Measurements from ENCODE around the gene PSMD14. TPM values are rescaled to one million over a fixed set of nuclear protein-coding genes. Genes with fewer than 3 reads are reported as not detected.

Gene PSMD14
- total and polyA plus RNA-seq, 2 of the 8 experiments (the other 6 are each of a cell fraction or from before 2014, with no cell fraction given), result 53.9 to 88.7 TPM

DNA sequence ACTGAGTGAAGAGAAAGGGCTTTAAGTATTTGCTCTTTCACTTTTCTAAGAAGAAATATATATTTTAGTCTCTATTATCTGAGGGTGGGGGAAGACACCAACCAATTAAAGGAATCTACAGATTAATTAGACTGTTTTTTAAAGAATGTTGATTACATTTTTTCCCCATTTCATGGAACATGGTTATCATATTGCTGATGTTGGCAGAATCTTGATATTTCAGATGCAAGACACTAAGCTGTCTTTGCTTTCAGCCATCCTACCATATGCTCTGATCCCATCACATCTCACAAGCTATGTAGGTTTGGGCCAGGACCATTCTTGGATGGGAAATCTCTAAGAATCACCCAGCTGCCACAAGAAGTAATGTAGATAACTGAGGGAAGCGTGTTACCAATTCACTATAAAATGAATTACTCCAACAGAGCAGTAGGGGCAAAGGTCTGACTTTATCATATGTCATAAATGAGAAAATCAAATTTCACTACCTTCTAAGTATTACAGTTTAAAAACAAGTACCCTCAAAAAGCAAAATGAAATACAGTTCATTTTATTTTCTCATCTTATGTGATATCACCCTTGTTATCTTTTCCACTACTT, 101.2 kb downstream of the PSMD14 start:
- Histone ChIP-seq H4K5ac (ENCODE audit: insufficient read length, low read depth, low read length) (no peak overlapping the region), H3K27ac (ENCODE audit: low read depth, low read length) (no peak overlapping the region), H2AFZ (ENCODE audit: low read length) (no peak overlapping the region), H3K18ac (ENCODE audit: extremely low read depth, low read length) (no peak overlapping the region), H2AK5ac (ENCODE audit: low read depth, low read length) (no peak overlapping the region), H3K4me2 (ENCODE audit: insufficient read depth in 1 of 2, low read depth in 2 of 2, low read length in 2 of 2) (no peak overlapping the region), H2BK5ac (ENCODE audit: low read depth, low read length) (no peak overlapping the region), H3K9ac (replicated peaks in 1 of 4; ENCODE audit: extremely low read depth in 1 of 4, low read depth in 3 of 4, low read length in 3 of 4) (no peak overlapping the region), H3K23me2 (ENCODE audit: low read depth, low read length) (peaks cover 6% of the 10 kb centered on the region; the same call in 1 of the 2 replicates), H3K56ac (replicated peaks; ENCODE audit: insufficient read length, low read depth, low read length) (no peak overlapping the region), H3K27me3 (replicated peaks in 1 of 4; ENCODE audit: control insufficient read depth in 3 of 4, extremely low read depth in 1 of 4, insufficient read depth in 3 of 4, low read length in 3 of 4) (peaks cover 0 to 16% (median 12%) of the 10 kb centered on the region in 4 experiments; a peak in 5 of 7 replicates), H3K36me3 (ENCODE audit: control insufficient read depth in 2 of 4, insufficient read depth in 4 of 4, low read length in 3 of 4) (peaks cover 0 to 8% (median 1%) of the 10 kb centered on the region in 4 experiments; a peak in 2 of 8 replicates), H2BK12ac (ENCODE audit: low read depth, low read length) (no peak overlapping the region), H4K8ac (ENCODE audit: extremely low read depth, insufficient read depth, low read length) (no peak overlapping the region; the same call in 1 of the 2 replicates), H2BK15ac (ENCODE audit: low read length) (no peak overlapping the region), H3K79me1 (ENCODE audit: low read depth, low read length) (no peaks in the 10 kb centered on the region), H3K14ac (ENCODE audit: insufficient read length) (no peak overlapping the region), H3K4me1 (replicated peaks in 1 of 4; ENCODE audit: control insufficient read depth in 3 of 4, insufficient read depth in 4 of 4, low read length in 3 of 4) (peaks cover 2 to 10% (median 7%) of the 10 kb centered on the region in 4 experiments; a peak in 6 of 7 replicates), H4K20me1 (replicated peaks in 1 of 2; ENCODE audit: control insufficient read depth in 1 of 2, insufficient read depth in 2 of 2, low read length in 2 of 2) (peaks cover 2 to 3% of the 10 kb centered on the region in 2 experiments), H3K79me2 (ENCODE audit: control insufficient read depth in 1 of 2, insufficient read depth in 2 of 2, low read length in 2 of 2) (no peaks in the 10 kb centered on the region), H2BK20ac (ENCODE audit: low read length) (no peak overlapping the region), H3K9me3 (ENCODE audit: insufficient read depth in 2 of 2, low read depth in 1 of 2, low read length in 1 of 2) (no peaks in the 10 kb centered on the region), H3K4me3 (ENCODE audit: extremely low read depth in 1 of 4, insufficient read depth in 2 of 4, low read depth in 3 of 4, low read length in 4 of 4) (no peak overlapping the region), H2BK120ac (replicated peaks; ENCODE audit: low read depth, low read length) (no peak overlapping the region), H4K91ac (replicated peaks; ENCODE audit: insufficient read length, low read length) (no peak overlapping the region), H3K4ac (replicated peaks; ENCODE audit: insufficient read length, low read depth, low read length) (no peak overlapping the region), H3K23ac (ENCODE audit: insufficient read length) (no peak overlapping the region)
- DNase-seq (ENCODE audit: low read depth in 1 of 2, low spot score in 2 of 2), result no peak
- 75% methylated on average over 1 of the region's 1 CpG; no CpG with 5 or more reads in 1 of the 2 experiments for WGBS, 2 experiments (ENCODE audit: extremely low coverage in 1 of 2, insufficient coverage in 1 of 2, insufficient read length in 1 of 2, insufficient replicate concordance in 2 of 2, low coverage in 1 of 2, low lambda C conversion rate in 2 of 2, missing lambda C conversion rate in 1 of 2)
- FAIRE-seq, result no peak
- POLR2A ChIA-PET (ENCODE audit: partially characterized antibody), result no interaction called here
- CTCF ChIA-PET (ENCODE audit: partially characterized antibody), result no interaction called here
- TF ChIP-seq CBX8 (IDR thresholded peaks at IDR 0.05; ENCODE audit: borderline replicate concordance, low read depth, low read length) (no peak), RXRA (IDR thresholded peaks at IDR 0.05; ENCODE audit: insufficient read depth, low read depth, low read length) (no peak), HDAC2 (IDR thresholded peaks at IDR 0.05; ENCODE audit: borderline replicate concordance in 1 of 2, low read depth in 2 of 2, low read length in 2 of 2) (no peak), JUND (IDR thresholded peaks at IDR 0.05; ENCODE audit: low read length) (no peak), CEBPB (IDR thresholded peaks at IDR 0.05; ENCODE audit: low read depth, low read length) (no peak), RAD21 (IDR thresholded peaks at IDR 0.05 in 1 of 2, conservative IDR thresholded peaks at IDR 0.05 in 1 of 2; ENCODE audit: low read depth in 2 of 2, low read length in 2 of 2) (no peak), SIRT6 (IDR thresholded peaks at IDR 0.05; ENCODE audit: low read length) (no peak), SAP30 (IDR thresholded peaks at IDR 0.05; ENCODE audit: insufficient read depth, insufficient replicate concordance, low read length) (no peak), CHD1 (IDR thresholded peaks at IDR 0.05; ENCODE audit: low read depth, low read length) (no peak), TBP (IDR thresholded peaks at IDR 0.05; ENCODE audit: low read depth, low read length) (no peak), SIX5 (IDR thresholded peaks at IDR 0.05; ENCODE audit: low read depth, low read length) (no peak)

All from H1 (cell line).